GM18508 (cell line): ENCODE results near the gene THSD8.

Source experiments
- ATAC-seq: cut with Tn5 transposase; IDR thresholded peaks from one replicate; pipeline ENCODE4 v1.9.1; 2021; ENCODE audit warnings: moderate number of reproducible peaks; ENCODE audit not compliant: insufficient read depth, unreplicated experiment

Gene THSD8

DNA sequence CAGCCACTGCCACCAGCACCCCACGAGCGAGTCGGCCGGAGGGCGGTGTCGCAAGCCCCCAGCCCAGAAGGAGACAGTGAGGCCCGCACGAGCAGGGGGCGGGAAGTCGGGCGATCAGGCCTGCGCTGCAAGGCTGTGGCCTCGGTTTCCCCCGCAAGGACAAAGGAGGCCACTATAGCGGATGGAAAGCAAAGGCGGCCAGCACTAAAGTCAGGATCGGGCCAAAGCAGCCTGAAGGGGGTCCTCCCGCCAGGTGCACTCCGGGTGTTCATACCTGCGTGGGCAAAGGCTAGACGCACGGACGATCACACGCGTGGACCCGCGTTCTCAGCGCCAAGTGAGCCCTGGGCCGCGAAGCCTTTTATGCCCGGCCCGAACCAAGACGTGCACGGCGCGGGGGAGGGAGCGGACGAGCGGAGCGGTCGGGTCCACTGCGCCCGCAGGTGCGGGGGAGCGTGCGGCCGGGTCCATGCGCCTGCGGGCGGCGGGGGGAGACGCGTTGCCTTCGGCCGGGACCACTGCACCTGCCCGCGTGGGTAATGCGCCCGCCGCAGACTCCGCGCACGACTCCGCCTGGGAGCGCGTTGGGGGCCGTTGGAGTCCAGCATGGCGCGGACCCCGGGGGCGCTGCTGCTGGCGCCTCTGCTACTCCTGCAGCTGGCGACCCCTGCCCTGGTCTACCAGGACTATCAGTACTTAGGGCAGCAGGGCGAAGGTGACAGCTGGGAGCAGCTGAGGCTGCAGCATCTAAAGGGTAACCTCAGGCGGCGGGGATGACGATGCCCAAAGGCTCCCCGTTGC lies at the start of gene THSD8, which contains the start of gene PRDX2:
TSS of gene THSD8 (plus strand) at position 604 of the 801 bp plus-strand sequence. CDS start at position 607, 3 bp downstream.
TSS of gene PRDX2 (minus strand) at position 335 of the 801 bp plus-strand sequence. CDS start 539 bp downstream, outside the sequence.
- no peak for ATAC-seq

DNA sequence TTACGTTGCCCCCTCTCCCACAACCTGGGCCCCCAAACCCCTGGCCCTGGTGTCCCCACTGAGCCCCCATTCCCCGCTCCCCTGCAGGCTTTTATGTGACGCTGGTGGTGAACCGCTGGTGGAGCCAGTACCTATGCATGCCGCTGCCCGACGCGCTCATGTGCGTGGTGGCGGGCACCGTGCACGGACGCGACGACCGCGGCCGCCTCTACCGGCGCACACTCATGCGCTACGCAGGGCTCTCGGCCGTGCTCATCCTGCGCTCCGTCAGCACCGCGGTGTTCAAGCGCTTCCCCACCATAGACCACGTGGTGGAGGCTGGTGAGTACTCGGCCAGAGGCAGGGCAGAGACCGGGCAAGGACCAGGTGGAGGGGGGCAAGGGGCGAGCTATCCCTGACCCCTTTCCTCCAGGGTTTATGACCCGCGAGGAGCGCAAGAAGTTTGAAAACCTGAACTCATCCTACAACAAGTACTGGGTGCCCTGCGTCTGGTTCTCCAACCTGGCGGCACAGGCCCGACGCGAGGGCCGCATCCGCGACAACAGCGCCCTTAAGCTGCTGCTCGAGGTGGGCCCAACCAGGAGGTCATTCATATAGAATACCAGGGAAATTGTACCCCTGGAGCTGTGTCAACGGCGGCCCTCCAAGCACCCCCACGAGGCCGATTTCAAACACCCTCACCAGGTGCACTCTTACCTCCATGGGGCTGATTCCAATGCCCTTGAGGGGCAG lies 47.2 kb upstream of the THSD8 start:
- ATAC-seq: no peak

DNA sequence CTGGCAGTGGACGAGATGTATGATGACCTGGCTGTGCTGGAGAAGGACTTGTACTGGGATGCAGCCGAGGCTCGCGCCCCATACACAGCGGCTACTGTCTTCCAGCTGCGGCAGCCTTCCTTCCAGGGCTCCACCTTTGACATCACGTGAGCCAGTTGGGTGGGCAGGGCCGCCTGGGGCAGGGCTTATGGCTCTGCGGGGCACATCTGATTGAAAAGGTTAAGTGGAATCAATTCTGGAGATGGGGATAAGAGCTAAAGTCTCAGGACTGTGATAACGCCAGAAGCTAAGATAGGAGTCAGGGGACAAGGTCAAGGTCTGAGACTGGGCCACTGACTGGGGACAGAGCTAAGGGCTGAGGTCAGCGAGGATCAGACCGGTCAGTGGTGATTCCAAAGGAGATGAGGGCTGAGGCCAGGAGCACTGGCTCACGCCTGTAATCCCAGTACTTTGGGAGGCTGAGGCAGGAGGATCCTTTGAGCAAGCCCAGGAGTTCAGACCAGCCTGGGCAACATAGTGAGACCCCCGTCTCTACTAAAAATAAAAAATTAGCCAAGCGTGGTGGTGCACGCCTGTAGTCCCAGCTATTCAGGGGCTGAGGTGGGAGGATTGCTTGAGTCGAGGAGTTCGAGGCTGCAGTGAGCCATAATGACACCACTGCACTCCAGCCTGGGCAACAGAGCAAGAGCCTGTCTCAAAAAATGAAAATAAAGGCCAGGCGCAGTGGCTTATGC lies 45.6 kb upstream of the THSD8 start:
- ATAC-seq: no peak

DNA sequence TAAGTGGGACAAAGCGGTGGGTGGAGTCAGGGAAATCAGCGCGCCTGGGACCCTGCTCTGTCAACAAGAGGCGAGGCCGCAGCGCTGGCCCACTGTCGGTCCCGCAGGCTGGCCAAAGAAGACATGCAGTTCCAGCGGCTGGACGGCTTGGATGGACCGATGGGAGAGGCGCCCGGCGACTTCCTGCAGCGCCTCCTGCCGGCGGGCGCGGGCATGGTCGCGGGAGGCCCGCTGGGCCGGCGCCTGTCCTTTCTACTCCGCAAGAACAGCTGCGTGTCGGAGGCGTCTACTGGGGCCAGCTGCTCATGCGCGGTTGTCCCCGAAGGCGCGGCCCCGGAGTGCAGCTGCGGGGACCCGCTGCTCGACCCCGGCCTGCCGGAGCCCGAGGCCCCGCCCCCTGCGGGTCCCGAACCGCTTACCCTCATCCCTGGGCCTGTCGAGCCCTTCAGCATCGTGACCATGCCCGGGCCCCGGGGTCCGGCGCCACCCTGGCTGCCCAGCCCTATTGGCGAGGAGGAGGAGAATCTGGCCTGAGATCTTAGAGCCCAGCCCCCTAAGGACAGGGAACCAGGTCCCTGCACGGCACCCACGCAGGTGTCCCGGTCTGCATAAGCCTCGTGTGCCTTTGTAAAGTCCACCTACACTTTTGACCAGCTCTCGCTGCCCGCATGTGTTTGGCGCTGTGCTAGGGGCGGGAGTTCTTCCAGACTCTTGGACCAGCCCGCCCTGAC lies 44.2 kb upstream of the THSD8 start:
- ATAC-seq: no peak

DNA sequence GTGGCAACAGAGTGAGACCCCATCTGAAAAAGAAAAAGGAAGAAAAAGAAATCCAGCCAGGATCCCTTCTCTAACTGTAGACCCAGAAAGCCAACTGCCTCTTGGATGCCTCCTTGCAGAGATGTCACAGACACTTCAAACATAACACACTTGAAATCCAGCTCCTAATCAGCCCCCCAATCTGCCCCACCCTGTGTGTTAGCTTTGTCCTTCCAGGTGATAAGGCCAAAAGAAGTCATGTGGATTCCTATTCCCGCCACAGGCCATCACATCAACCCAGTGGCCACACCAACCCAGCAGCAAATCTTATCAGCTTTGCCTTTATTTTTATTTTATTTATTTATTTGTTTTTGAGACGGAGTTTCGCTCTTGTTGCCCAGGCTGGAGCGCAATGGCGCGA lies 42.2 kb upstream of the THSD8 start:
- no peak for ATAC-seq

DNA sequence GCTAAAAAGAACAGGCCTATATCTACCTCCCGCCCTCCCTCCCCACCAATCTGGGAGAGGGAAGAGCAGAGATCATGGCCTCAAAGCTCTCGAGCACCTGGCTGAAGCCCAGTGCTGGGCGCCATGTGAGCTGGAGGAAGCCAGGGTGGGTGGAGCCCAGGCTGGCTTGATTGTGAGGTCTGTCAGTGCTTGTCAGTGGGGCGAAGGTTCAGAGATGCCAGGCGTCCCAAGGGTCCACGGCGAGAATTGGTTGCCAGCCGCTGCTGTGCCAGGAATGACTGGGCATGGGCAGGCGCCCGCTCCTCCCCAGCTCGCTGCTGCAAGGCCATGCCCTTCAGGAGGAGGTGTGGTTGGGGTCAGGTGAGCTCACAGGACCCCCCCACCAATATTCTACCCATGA lies 38.8 kb upstream of the THSD8 start:
- ATAC-seq: no peak

DNA sequence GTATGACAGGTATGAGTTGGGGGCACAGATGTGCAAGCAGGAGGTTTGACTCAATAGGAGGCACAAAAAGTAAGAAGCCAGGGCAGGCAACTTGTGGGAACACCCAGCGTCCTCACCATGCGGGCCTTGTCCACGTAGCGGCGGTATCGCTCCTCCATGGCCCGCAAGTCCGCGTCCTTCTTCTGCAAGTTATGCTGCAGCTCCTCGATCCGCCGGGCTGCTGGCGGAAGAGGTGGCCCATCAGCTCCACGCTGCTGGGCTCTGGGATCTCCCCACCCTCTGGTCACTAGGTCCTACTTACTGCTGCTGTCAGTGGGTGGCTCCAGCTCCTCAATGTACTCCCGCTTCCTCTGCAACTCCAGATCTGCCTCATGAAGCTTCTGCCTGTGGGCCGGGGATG lies 37.2 kb upstream of the THSD8 start:
- ATAC-seq: no peak

DNA sequence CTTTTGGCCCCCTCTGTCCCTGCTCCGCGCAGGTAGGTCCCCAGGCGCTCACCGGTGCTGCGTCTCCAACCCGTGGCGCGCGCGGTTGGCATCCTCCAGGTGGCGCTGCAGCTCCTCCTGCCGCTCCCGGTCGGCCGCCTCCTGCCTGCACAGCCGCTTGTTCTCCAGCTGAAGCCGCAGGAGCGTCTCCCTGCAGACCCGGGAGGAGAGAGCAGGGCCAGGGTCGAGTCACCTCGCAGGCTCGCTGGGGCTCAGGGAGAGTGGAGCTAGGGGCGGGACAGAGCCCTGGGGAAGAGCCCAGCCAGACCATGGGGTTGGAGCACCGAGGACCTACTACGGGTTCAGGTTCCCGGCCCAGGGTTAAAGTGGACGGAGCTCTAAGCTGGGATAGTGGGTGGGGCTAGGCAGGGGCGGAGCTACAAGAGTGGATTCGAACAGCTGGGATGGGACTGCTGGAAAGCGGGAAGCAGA lies 35.8 kb upstream of the THSD8 start:
- ATAC-seq: no peak

DNA sequence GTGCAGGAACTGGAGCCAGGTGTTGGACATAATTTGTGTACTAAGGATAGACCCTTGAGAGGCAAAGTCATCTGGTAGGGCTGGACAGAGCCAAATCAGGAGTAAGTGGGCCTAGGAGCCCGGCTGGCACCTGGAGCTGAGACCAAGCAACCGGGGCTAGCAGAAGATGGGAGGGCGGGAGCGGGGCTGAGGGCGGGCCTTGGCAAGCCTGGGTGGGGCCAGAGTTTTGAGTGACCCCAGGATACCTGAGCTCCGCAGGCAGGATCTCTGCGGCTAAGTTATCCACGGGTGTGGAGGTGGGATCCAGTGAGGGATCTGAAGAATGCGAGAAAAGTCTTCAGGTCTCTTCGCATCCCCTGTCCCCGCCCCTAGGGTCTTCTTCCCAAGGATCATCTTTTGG lies 34.7 kb upstream of the THSD8 start:
- no peak for ATAC-seq

DNA sequence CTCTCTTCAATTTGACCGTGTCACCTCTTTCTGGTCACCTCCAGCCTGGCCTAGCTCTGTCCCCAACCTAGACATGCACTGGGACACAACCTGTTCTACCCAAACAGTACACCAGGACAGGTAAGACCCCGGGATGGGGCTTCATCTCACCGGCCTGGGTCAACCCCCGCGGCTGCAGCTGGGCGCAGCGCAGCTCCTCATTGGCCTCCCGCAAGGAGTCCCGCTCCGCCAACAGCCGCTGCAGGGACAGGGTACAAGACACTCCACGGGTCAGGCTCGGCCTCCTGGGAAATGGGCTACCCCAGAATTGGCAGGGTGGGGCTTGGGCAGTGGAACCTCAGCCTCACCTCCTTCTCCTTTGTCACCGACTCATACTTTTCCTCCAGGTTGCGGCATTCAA lies 34.2 kb upstream of the THSD8 start:
- no peak for ATAC-seq

DNA sequence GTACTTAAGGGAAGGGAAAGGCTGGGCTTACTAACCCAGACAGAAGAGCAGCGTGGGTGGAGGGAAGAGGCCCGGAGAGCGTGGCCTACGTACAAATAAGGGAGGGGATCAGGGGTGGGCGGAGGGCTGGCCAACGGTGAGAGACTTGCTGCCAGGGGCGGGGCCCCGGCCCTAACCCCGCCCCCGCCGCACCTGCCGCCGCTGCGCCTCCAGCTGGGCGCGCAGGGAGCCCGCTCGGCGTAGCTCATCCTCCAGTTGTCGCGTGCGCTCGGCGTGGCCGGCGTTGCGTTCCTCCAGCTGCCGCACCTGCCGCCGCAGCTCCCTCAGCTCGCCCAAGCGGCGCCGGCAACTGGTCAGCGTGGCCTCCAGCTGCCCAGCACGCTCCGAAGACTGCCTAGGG lies 32.2 kb upstream of the THSD8 start:
- ATAC-seq: no peak

DNA sequence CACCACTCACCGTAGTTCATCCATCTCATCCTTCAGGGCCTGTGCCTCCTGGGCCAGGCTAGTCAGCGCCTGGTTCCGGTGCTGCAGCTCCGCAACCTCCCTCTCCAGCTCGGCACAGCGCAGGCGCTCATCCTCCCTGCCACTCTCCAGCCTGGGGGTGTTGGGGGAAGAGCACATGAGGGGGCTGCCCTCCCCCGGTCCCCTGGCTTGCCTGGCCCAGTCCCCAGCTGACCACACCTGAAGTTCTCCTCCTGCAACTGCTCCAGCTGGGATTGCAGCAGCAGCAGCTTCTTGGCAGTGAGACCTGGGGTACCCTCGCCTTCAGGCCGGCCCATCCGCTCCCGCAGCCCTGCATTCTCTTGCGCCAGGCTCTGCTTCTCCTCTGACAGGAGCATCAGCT lies 30.9 kb upstream of the THSD8 start:
- no peak for ATAC-seq

DNA sequence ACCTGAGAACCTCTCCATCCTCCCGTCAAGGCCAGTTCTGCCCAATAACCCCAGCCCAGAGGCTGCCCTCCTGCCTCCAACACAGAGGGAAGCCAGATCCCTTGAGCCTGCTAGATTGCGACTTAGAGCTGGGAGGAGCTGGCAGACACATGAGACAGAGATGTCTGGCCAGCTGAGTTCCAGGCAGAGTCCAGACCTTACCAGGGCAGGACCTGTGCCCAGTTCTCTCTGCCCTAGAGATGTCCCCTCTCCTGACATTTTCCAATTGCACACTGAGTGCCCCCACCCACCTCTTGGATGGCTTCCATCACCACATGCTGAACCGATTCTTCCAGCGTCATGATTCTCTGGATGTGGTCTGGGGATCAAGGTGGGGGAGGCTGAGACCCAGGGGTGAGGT lies 29.5 kb upstream of the THSD8 start:
- ATAC-seq: no peak

DNA sequence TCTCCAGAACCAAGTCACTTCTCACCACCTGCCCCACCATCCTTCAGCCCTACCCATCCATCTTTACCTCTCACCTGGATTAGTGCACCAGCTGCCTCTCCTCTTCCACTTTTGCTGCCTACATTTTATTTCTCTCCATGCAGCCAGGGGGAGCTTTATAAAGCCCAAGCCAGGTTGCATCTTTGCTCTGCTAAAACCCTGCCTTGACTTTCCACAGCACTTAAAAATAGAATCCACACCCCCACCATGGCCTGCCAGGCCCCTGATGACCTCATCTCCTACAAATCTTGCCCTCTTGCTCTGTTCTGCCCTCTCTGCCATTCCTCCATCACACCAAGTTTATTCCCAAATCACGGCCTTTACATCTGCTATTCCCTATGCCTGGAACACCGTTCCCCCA lies 28.3 kb upstream of the THSD8 start:
- ATAC-seq: no peak

DNA sequence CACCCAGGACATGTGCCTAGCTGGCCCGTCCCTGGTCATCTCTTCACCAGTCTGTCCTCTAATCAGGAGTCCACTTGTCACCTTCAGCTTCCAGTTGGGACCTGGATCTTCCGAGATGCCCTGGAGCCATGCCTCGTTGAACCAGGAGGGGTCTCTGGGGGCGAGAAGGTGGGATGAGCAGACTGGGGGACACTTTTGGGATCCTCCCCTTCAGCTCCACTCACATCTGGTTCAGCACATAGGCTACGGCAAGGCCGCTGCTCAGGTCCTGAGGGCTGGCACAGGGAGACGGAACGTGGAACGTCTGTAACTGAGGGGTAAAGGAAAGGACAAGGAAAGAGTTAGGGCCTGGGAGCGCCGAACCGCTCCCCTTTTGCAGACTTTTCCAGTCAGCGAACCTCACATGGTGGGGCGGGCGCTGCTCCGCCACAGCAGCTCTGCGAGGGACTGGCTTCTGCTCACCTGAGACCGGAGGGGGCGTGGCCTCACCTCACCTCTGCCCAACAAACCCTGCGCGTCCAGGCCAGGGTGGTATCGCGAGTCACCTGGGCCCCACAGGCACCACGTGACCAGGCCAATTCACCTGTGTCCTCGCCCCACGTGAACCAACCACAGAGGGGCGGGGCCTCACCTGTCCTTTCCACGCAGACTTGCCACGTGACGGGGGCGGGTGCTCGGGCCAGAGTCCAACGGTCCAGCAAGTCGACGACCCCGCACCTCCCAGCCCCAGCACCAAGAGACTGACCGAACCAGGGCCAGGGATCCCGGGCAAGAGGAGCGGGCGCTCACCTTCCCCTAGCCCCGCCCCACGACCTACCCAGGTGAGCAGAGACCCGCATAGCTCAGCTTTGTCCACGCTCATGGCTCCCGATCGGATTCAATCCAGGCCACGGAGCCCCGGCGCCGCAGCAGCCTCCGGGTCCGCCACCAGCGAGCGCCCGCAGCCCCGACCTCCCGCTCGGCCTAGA lies 27.0 kb upstream of the THSD8 start, which contains the start of gene HOOK2:
TSS of gene HOOK2 (minus strand) at position 965 of the 968 bp plus-strand sequence. CDS start at position 862, 103 bp downstream.
- no peak for ATAC-seq

DNA sequence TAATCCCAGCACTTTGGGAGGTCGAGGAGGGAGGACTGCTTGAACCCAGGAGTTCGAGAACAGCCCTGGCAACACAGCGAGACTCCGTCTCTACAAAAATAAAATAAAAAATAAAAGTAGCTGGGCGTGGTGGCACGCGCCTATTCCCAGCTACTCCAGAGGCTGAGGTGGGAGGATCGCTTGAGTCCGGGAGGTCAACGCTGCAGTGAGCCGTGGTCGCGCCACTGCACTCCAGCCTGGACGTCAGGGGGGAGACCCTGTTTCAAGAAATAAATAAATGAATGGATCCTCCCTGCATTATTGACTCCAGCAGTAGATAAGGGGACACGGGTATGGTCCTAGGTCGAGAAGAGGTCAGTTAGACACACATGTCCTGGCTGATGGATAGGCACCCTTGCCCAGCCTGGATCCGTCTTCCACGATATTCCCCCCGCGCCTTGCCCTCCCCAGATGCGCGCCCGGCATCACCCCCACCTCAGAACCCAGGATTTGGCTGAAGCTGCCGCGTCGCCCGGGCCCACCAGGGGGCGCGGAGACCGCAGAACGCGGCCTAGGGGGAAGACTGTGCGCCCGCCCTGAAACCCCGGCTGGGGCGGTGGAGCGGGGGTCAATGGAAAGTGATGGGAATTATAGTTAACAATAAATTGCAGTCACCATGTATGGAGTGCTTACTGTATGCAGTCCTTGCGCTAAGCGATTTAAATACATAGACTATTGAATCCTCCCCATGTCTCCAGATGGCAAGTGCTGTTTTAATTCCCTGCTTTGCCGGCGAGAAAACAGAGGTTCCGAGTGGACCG lies 24.5 kb upstream of the THSD8 start:
- no peak for ATAC-seq

DNA sequence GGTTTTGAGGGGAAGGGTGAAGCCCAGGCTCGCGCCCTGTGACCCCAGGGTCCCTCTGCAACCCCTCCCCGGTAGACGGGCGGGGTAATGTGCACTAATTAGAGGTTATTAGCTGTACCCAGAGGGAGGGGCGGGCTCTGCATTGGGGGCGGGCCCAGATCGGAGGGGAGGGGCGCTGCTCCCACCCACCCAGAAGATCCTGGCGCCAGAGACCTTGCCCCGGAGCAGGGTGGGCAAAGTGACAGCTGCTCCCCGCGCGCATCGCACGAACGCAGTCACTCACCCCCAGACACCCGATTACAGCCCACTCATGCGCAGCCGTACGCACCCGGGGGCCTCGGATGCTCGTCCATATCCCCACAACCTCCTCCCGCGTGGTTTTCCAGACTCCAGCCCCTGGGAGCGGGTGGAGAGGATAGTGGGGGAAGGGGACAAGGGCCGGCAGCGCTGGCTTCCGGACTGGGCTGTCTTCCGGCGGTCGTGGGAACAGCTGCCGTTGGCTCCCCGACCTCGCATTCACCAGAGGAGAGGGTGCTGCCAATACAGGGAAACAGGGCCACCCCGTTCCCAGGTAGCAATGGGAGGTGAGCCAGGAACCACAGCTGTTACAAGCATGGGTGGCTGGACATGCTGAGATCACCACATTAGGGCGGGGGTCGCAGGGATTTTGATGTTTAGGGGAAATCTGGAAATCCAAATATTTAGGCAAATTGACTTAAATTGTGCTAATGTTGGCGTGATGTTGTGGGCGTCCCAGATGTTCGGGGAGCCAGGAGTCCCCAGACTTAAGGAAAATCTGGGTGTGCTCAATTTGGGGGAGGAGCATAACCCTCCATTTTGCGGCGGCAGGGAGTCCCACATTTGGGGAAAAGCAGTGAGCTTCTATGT lies 23.6 kb upstream of the THSD8 start:
- ATAC-seq: no peak
